HEK293 (cell line): ENCODE measurements around the gene SMIM22.

Experiments
- CTCF ChIA-PET: fragments of 350-600 bp; formaldehyde crosslinking; extraction: SDS; loops from one replicate; lab custom pipeline; 2021; ENCODE audit warnings: antibody characterized with exemption; lab: Yijun Ruan, JAX
- POLR2A ChIA-PET: fragments of 300-600 bp; formaldehyde crosslinking; extraction: SDS; loops from one replicate; lab custom pipeline; 2020; ENCODE audit warnings: antibody characterized with exemption, inconsistent platforms; lab: Yijun Ruan, JAX
- H3K27ac ChIP-seq: fragments of 200-500 bp; sonication (Bioruptor generic); 2 replicates; pipeline ENCODE4 v1.5.1; 2014; ENCODE audit warnings: low read depth, low read length, control low read depth, inconsistent platforms; ENCODE audit errors: extremely low read depth
- H3K36me3 ChIP-seq, 2 experiments: fragments of 200-500 bp in 1 of 2; sonication (Bioruptor generic) in 1 of 2; 1 replicate in 1 of 2; 2 replicates in 1 of 2; pipeline ENCODE4 v1.5.1; 2014 to 2017; ENCODE audit warnings: inconsistent platforms in 2 of 2, low read length in 2 of 2; ENCODE audit not compliant: control insufficient read depth in 2 of 2, insufficient read depth in 1 of 2
- H3K4me1 ChIP-seq: fragments of 200-500 bp; sonication (Bioruptor generic); 2 replicates; pipeline ENCODE4 v1.5.1; 2014; ENCODE audit warnings: mild to moderate bottlenecking, low read length, inconsistent platforms; ENCODE audit not compliant: control insufficient read depth, insufficient read depth
- H3K4me3 ChIP-seq: 2 replicates; pipeline ENCODE4 v1.5.1; 2011; ENCODE audit warnings: low read depth, mild to moderate bottlenecking, control low read depth, low read length, moderate library complexity
- H3K9me3 ChIP-seq: fragments of 200-500 bp; sonication (Bioruptor generic); 2 replicates; pipeline ENCODE4 v1.5.1; 2014; ENCODE audit warnings: low read depth, low read length, inconsistent platforms; ENCODE audit not compliant: control insufficient read depth, insufficient read depth
- HOXA7 ChIP-seq: sonication (generic); formaldehyde crosslinking; IDR thresholded peaks from 2 replicates; pipeline ENCODE4 v1.8.1; 2022; ENCODE audit warnings: missing genetic modification reagents, borderline replicate concordance
- KLF10 ChIP-seq: fragments of 450-650 bp; IDR thresholded peaks from 2 replicates; pipeline ENCODE4 v1.5.1; 2018; ENCODE audit warnings: missing biosample characterization, mild to moderate bottlenecking, missing genetic modification characterization
- PRDM1 ChIP-seq: fragments of 450-650 bp; formaldehyde crosslinking; IDR thresholded peaks from 2 replicates; pipeline ENCODE4; 2016; ENCODE audit warnings: missing biosample characterization, missing genetic modification characterization
- RBAK ChIP-seq: fragments of 450-650 bp; formaldehyde crosslinking; IDR thresholded peaks from 2 replicates; pipeline ENCODE4 v1.5.1; 2016; ENCODE audit warnings: missing biosample characterization, missing genetic modification characterization
- SCRT2 ChIP-seq: fragments of 450-650 bp; formaldehyde crosslinking; IDR thresholded peaks from 2 replicates; pipeline ENCODE4 v1.5.1; 2016; ENCODE audit warnings: missing biosample characterization, missing genetic modification characterization
- ZBTB11 ChIP-seq: fragments of 450-650 bp; formaldehyde crosslinking; conservative IDR thresholded peaks from 2 replicates; pipeline ENCODE4 v1.5.1; 2016; ENCODE audit warnings: low read depth, missing biosample characterization, missing genetic modification characterization
- ZBTB48 ChIP-seq: fragments of 450-650 bp; formaldehyde crosslinking; IDR thresholded peaks from 2 replicates; pipeline ENCODE4 v1.5.1; 2016; ENCODE audit warnings: missing biosample characterization, missing genetic modification characterization
- ZFHX2 ChIP-seq: fragments of 450-650 bp; formaldehyde crosslinking; conservative IDR thresholded peaks from 2 replicates; pipeline ENCODE4 v1.5.1; 2016; ENCODE audit warnings: missing biosample characterization, missing genetic modification characterization
- ZIC2 ChIP-seq: fragments of 450-650 bp; formaldehyde crosslinking; IDR thresholded peaks from 2 replicates; pipeline ENCODE4 v1.5.1; 2016; ENCODE audit warnings: missing biosample characterization, missing genetic modification characterization
- ZNF10 ChIP-seq: fragments of 450-650 bp; formaldehyde crosslinking; IDR thresholded peaks from 2 replicates; pipeline ENCODE4 v1.5.1; 2017; ENCODE audit warnings: missing biosample characterization, missing genetic modification characterization
- ZNF138 ChIP-seq: fragments of 450-650 bp; formaldehyde crosslinking; IDR thresholded peaks from 2 replicates; pipeline ENCODE4 v1.5.1; 2016; ENCODE audit warnings: missing biosample characterization, missing genetic modification characterization, borderline replicate concordance
- ZNF16 ChIP-seq: fragments of 450-650 bp; formaldehyde crosslinking; IDR thresholded peaks from 2 replicates; pipeline ENCODE4 v1.5.1; 2016; ENCODE audit warnings: low read depth, missing biosample characterization, missing genetic modification characterization
- ZNF174 ChIP-seq: fragments of 450-650 bp; formaldehyde crosslinking; IDR thresholded peaks from 2 replicates; pipeline ENCODE4 v1.5.0; 2017; ENCODE audit warnings: missing biosample characterization, mild to moderate bottlenecking, missing genetic modification characterization
- ZNF214 ChIP-seq: fragments of 450-650 bp; formaldehyde crosslinking; IDR thresholded peaks from 2 replicates; pipeline ENCODE4 v1.5.1; 2017; ENCODE audit warnings: missing biosample characterization, mild to moderate bottlenecking, missing genetic modification characterization, borderline replicate concordance
- ZNF433 ChIP-seq: fragments of 450-650 bp; formaldehyde crosslinking; IDR thresholded peaks from 2 replicates; pipeline ENCODE4 v1.5.1; 2016; ENCODE audit warnings: missing biosample characterization, missing genetic modification characterization, low read depth
- ZNF510 ChIP-seq: fragments of 450-650 bp; formaldehyde crosslinking; IDR thresholded peaks from 2 replicates; pipeline ENCODE4 v1.5.1; 2018; ENCODE audit warnings: mild to moderate bottlenecking, missing genetic modification characterization, missing biosample characterization; ENCODE audit not compliant: insufficient replicate concordance
- ZNF514 ChIP-seq: fragments of 450-650 bp; formaldehyde crosslinking; IDR thresholded peaks from 2 replicates; pipeline ENCODE4 v1.5.1; 2016; ENCODE audit warnings: missing biosample characterization, missing genetic modification characterization
- ZNF571 ChIP-seq: fragments of 450-650 bp; formaldehyde crosslinking; IDR thresholded peaks from 2 replicates; pipeline ENCODE4 v1.5.0; 2017; ENCODE audit warnings: missing biosample characterization, missing genetic modification characterization
- ZNF701 ChIP-seq: fragments of 450-650 bp; formaldehyde crosslinking; IDR thresholded peaks from 2 replicates; pipeline ENCODE4 v1.5.1; 2016; ENCODE audit warnings: missing biosample characterization, missing genetic modification characterization
- ZNF707 ChIP-seq: fragments of 450-650 bp; formaldehyde crosslinking; IDR thresholded peaks from 2 replicates; pipeline ENCODE4 v1.5.1; 2016; ENCODE audit warnings: missing biosample characterization, missing genetic modification characterization
- ZNF785 ChIP-seq: fragments of 450-650 bp; formaldehyde crosslinking; IDR thresholded peaks from 2 replicates; pipeline ENCODE4 v1.5.1; 2016; ENCODE audit warnings: missing biosample characterization, missing genetic modification characterization
- TF ChIP-seq, protein P1 (sequence below): fragments of 450-650 bp; IDR thresholded peaks from 2 replicates; pipeline ENCODE4 v1.5.1; 2018; ENCODE audit warnings: missing biosample characterization, missing genetic modification characterization
- TF ChIP-seq, protein P2 (sequence below): fragments of 450-650 bp; formaldehyde crosslinking; IDR thresholded peaks from 2 replicates; pipeline ENCODE4 v1.5.1; 2016; ENCODE audit warnings: missing biosample characterization, missing genetic modification characterization
- TF ChIP-seq, protein P3 (sequence below): sonication (generic); formaldehyde crosslinking; IDR thresholded peaks from 2 replicates; pipeline ENCODE4 v1.8.1; 2022; ENCODE audit warnings: mild to moderate bottlenecking, moderate library complexity, missing genetic modification reagents

Gene SMIM22

GRCh38 chr16:4748682-4749411 lies 46.3 kb upstream of the SMIM22 start:
- no peaks in the 10 kb centered on the region for H3K9me3 ChIP-seq
- no peak overlapping the region for H3K27ac ChIP-seq
- no peaks in the 10 kb centered on the region for H3K4me1 ChIP-seq
- ChIA-PET POLR2A (interaction anchor here (1.1 to 1.6 kb wide), 2 partner anchors 8 to 14 kb away, joined by 4 to 8 read pairs; partner anchors contain the start of genes ANKS3 and DNAAF8), CTCF (no interaction called here)
- peaks cover 4 to 44% of the 10 kb centered on the region in 2 experiments; a peak in 2 of 3 replicates for H3K36me3 ChIP-seq
- no peak overlapping the region for H3K4me3 ChIP-seq
- TF ChIP-seq, protein P1, sequence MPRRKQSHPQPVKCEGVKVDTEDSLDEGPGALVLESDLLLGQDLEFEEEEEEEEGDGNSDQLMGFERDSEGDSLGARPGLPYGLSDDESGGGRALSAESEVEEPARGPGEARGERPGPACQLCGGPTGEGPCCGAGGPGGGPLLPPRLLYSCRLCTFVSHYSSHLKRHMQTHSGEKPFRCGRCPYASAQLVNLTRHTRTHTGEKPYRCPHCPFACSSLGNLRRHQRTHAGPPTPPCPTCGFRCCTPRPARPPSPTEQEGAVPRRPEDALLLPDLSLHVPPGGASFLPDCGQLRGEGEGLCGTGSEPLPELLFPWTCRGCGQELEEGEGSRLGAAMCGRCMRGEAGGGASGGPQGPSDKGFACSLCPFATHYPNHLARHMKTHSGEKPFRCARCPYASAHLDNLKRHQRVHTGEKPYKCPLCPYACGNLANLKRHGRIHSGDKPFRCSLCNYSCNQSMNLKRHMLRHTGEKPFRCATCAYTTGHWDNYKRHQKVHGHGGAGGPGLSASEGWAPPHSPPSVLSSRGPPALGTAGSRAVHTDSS = no peak
- TF ChIP-seq ZIC2 (tag by site-specific recombination) (peak; percentile 57), SCRT2 (0 out of 2 replicates have a peak, but pooled peaks have one; percentile 1), ZNF214 (tag by site-specific recombination) (no peak), ZNF571 (tag by site-specific recombination) (no peak), RBAK (tag by site-specific recombination) (no peak), ZNF510 (tag by site-specific recombination) (no peak), ZNF701 (tag by site-specific recombination) (no peak), ZNF138 (no peak)
- TF ChIP-seq, protein P2, sequence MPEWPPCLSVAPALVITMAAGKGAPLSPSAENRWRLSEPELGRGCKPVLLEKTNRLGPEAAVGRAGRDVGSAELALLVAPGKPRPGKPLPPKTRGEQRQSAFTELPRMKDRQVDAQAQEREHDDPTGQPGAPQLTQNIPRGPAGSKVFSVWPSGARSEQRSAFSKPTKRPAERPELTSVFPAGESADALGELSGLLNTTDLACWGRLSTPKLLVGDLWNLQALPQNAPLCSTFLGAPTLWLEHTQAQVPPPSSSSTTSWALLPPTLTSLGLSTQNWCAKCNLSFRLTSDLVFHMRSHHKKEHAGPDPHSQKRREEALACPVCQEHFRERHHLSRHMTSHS (tag by site-specific recombination) = no peak

DNA sequence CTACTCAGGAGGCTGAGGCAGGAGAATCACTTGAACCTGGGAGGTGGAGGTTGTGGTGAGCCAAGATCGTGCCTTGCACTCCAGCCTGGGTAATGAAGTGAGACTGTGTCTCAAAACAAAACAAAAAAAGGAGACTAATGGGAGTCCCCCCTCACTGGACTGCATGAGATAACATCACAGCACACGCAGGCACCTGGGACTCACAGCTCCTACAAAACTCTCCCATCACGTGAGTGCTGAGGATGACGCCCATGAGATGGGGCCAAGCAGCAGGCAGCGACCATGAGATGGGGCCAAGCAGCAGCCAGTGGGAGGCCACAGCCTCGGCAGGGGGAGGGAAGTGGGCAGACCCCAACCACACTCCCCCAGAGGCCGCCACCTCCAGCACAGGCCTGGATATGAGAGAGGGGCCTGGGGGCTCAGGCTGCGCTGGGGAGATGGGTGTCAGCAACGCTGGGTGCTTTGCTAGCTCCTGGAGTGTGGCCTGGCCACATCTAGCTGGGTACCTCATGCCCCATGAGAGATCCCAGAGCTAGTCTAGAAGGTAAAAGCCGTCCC lies 45.4 kb upstream of the SMIM22 start:
- TF ChIP-seq KLF10 (tag by site-specific recombination) (no peak), ZBTB48 (tag by site-specific recombination) (no peak), ZNF701 (tag by site-specific recombination) (no peak), ZNF174 (tag by site-specific recombination) (no peak), ZNF138 (no peak), PRDM1 (tag by site-specific recombination) (no peak), ZNF16 (no peak), ZFHX2 (no peak), ZNF707 (tag by site-specific recombination) (no peak), ZNF433 (tag by site-specific recombination) (no peak), HOXA7 (CRISPR knock-in tag) (no peak), ZNF10 (tag by site-specific recombination) (no peak), ZNF514 (tag by site-specific recombination) (no peak), ZBTB11 (tag by site-specific recombination) (no peak), ZNF785 (tag by site-specific recombination) (no peak)
- TF ChIP-seq, protein P3, sequence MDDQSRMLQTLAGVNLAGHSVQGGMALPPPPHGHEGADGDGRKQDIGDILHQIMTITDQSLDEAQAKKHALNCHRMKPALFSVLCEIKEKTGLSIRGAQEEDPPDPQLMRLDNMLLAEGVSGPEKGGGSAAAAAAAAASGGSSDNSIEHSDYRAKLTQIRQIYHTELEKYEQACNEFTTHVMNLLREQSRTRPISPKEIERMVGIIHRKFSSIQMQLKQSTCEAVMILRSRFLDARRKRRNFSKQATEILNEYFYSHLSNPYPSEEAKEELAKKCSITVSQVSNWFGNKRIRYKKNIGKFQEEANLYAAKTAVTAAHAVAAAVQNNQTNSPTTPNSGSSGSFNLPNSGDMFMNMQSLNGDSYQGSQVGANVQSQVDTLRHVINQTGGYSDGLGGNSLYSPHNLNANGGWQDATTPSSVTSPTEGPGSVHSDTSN (CRISPR knock-in tag) = no peak
- Histone ChIP-seq H3K4me3 (no peak overlapping the region), H3K9me3 (no peaks in the 10 kb centered on the region), H3K36me3 (peaks cover 4 to 50% of the 10 kb centered on the region in 2 experiments; a peak in 2 of 3 replicates), H3K27ac (no peak overlapping the region), H3K4me1 (no peaks in the 10 kb centered on the region)
- ChIA-PET CTCF (no interaction called here), POLR2A (interaction anchor here (0.7 to 1.1 kb wide), 2 partner anchors 15 to 250 kb away, joined by 4 to 9 read pairs; partner anchors contain the start of genes ANKS3 and DNAAF8)
